Liver (tissue), 3 donors: ENCODE measurements around the gene NCOR1.

Source experiments
- CTCF ChIP-seq: fragments of 150-350 bp; IDR thresholded peaks from 2 replicates; pipeline ENCODE4 v1.5.1; 2017; ENCODE audit warnings: improper control_type of control experiment, low read depth, low read length; ENCODE audit not compliant: missing input control
- EGR1 ChIP-seq, 2 donors: IDR thresholded peaks; 2 replicates each; pipeline ENCODE4 v1.6.1; 2016 to 2018; ENCODE audit warnings: antibody characterized with exemption in 2 of 2, low read depth in 2 of 2
- TAF1 ChIP-seq: conservative IDR thresholded peaks from 2 replicates; pipeline ENCODE4 v1.6.1; 2016; ENCODE audit warnings: antibody characterized with exemption, mild to moderate bottlenecking
- TF ChIP-seq, protein P1 (sequence below): IDR thresholded peaks from 2 replicates; pipeline ENCODE4 v1.6.1; 2016; ENCODE audit warnings: antibody characterized with exemption, mild to moderate bottlenecking
- donor health status: healthy.
- donor health status: healthy.

DNA sequence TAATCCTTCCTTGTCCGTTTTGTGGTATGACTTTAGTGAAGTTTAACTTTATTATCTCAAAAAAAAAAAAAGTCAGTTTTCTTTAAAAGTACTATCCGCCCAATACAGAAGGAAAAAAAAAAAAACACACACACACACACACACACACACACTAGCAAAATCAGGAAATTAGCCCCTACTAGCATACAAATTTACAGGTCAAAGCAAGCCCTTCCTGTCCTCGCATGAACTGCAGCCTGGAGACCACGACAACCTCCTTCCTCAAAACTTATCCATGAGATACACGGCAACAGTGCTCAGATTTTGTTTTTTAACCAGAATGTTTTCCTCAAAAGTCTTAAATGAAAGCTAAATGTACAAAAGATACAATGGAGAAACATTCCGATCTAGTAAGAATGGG, 16.2 kb downstream of the NCOR1 start:
- TF ChIP-seq TAF1 (no peak), CTCF (no peak), EGR1 (IDR thresholded peaks at IDR 0.05; ENCODE audit: low read depth in 2 of 2) (no peak)
- TF ChIP-seq, protein P1, sequence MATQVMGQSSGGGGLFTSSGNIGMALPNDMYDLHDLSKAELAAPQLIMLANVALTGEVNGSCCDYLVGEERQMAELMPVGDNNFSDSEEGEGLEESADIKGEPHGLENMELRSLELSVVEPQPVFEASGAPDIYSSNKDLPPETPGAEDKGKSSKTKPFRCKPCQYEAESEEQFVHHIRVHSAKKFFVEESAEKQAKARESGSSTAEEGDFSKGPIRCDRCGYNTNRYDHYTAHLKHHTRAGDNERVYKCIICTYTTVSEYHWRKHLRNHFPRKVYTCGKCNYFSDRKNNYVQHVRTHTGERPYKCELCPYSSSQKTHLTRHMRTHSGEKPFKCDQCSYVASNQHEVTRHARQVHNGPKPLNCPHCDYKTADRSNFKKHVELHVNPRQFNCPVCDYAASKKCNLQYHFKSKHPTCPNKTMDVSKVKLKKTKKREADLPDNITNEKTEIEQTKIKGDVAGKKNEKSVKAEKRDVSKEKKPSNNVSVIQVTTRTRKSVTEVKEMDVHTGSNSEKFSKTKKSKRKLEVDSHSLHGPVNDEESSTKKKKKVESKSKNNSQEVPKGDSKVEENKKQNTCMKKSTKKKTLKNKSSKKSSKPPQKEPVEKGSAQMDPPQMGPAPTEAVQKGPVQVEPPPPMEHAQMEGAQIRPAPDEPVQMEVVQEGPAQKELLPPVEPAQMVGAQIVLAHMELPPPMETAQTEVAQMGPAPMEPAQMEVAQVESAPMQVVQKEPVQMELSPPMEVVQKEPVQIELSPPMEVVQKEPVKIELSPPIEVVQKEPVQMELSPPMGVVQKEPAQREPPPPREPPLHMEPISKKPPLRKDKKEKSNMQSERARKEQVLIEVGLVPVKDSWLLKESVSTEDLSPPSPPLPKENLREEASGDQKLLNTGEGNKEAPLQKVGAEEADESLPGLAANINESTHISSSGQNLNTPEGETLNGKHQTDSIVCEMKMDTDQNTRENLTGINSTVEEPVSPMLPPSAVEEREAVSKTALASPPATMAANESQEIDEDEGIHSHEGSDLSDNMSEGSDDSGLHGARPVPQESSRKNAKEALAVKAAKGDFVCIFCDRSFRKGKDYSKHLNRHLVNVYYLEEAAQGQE = no peak
